ENCODE results near the gene PDZRN3. TPM values are rescaled to one million over a fixed set of nuclear protein-coding genes. Genes with fewer than 3 reads are reported as not detected.

The PDZRN3 gene
- total and polyA plus RNA-seq, 2 of the 13 experiments (the other 11 are each of a cell fraction or from before 2014, with no cell fraction given) = not detected

DNA sequence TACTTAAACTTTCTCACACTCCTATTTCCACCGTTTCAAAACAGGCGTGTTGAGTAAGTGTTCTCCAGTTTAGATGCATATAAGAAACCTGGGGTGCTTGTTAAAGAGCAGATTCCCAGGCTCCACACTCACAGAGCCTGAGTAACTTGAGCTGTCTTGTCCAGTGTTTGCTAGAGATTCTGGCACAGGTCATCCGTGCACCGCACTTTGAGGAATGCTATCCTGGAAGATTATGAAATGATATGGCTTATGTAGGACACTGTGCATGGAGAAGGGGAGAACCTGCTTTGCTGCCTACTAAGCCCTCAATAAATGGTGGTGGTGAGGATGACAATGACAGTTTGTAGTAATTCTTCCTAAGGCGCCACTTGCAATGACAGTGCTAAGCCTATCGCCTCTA lies 273.7 kb downstream of the PDZRN3 start (continued):
- TF ChIP-seq ZNF136 (CRISPR knock-in tag; IDR thresholded peaks at IDR 0.05; ENCODE audit: low read depth) = no peak
- TF ChIP-seq CBX1 (IDR thresholded peaks at IDR 0.05; ENCODE audit: low read depth) = no peak

DNA sequence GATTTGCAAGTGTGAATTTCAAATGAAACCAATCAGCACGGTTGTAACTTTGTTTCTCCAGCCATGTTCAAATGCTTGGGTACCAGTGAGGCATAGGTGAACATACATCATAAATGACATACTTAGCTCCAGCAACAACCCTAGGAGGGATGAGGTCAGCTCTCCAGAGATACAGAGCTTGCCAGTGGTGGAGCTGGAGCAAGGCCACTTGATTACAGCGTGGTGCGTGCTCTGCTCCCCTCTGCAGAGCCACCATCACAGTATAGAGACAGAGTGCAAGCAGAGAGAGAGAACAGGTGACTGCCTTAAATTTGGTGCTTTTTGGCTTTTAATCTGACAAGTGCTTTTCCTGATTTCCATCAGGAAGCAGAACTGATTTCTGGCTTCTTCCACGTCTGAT lies 275.1 kb downstream of the PDZRN3 start:
- Histone ChIP-seq H3K4me3 (replicated peaks in 1 of 3; ENCODE audit: insufficient read depth in 1 of 3, low read depth in 2 of 3, low read length in 3 of 3) (no peak overlapping the region), H3K4me1 (ENCODE audit: insufficient read depth, low read length) (no peaks in the 10 kb centered on the region), H2AFZ (ENCODE audit: low read length) (no peak overlapping the region), H3K9me3 (ENCODE audit: low read length) (no peaks in the 10 kb centered on the region), H3K4me2 (ENCODE audit: low read depth, low read length) (no peak overlapping the region), H4K20me1 (ENCODE audit: insufficient read depth, low read length) (no peaks in the 10 kb centered on the region), H3K27ac (ENCODE audit: extremely low read length, insufficient read depth, low read length) (no peak overlapping the region), H3K9ac (ENCODE audit: insufficient read depth, low read depth, low read length) (no peak overlapping the region), H3K27me3 (ENCODE audit: control insufficient read depth in 1 of 2, insufficient read depth in 2 of 2, low read length in 2 of 2) (no peaks in the 10 kb centered on the region), H3K36me3 (replicated peaks in 1 of 2; ENCODE audit: control insufficient read depth in 1 of 2, insufficient read depth in 2 of 2, low read length in 2 of 2) (no peaks in the 10 kb centered on the region), H3K79me2 (ENCODE audit: insufficient read depth, low read length) (no peaks in the 10 kb centered on the region)
- 22% methylated on average over 2 of the region's 4 CpGs for WGBS (ENCODE audit: low lambda C conversion rate)
- POLR2A ChIA-PET = no interaction called here
- in situ Hi-C loops (cut with HindIII; ENCODE audit: extremely low pct_ligation_motif_present, low pct_unique_long_range_greater_than_20kb) (no loop called here), intact Hi-C loops (cut with micrococcal nuclease; ENCODE audit: unreplicated experiment) (no loop called here)
- no peak for DNase-seq (ENCODE audit: low spot score)
- CTCF ChIA-PET (ENCODE audit: low intra/inter-chr PET ratio, low total read pairs) = no interaction called here
- BruUV-seq (replicated peaks) = no TSS peak
- no peak for FAIRE-seq
- TF ChIP-seq, protein P1, sequence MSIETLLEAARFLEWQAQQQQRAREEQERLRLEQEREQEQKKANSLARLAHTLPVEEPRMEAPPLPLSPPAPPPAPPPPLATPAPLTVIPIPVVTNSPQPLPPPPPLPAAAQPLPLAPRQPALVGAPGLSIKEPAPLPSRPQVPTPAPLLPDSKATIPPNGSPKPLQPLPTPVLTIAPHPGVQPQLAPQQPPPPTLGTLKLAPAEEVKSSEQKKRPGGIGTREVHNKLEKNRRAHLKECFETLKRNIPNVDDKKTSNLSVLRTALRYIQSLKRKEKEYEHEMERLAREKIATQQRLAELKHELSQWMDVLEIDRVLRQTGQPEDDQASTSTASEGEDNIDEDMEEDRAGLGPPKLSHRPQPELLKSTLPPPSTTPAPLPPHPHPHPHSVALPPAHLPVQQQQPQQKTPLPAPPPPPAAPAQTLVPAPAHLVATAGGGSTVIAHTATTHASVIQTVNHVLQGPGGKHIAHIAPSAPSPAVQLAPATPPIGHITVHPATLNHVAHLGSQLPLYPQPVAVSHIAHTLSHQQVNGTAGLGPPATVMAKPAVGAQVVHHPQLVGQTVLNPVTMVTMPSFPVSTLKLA (IDR thresholded peaks at IDR 0.05) = no peak
- TF ChIP-seq SOX6 (IDR thresholded peaks at IDR 0.05) = no peak
- no peak for TF ChIP-seq SOX6 (CRISPR knock-in tag; IDR thresholded peaks at IDR 0.05)
- ATAC-seq = no peak

DNA sequence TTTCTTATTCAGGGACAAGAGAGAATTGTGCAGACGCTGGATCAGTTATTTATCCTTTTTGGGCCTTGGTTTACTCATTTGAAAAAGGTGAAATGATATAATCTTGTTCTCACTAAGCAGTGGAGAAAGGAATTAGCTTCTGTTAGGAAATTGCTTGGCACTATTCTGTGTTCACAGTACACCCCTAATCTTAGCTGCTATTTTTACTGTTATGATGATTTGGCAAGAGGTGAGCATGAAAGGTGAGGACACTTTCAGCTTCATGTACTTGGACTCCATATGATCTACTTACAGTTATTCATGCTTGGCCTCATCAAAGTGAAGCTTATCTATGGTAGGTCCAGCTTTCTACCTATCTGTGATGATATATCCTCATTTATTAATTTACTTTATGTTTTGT lies 282.7 kb downstream of the PDZRN3 start:
- H3K9ac ChIP-seq (ENCODE audit: insufficient read depth, low read depth, low read length) = no peak overlapping the region
- ChIA-PET CTCF (ENCODE audit: low intra/inter-chr PET ratio, low total read pairs) (no interaction called here), POLR2A (no interaction called here)
- no peak overlapping the region for H3K4me2 ChIP-seq (ENCODE audit: low read depth, low read length)
- no peaks in the 10 kb centered on the region for H4K20me1 ChIP-seq (ENCODE audit: insufficient read depth, low read length)
- TF ChIP-seq ZNF616 (CRISPR knock-in tag; IDR thresholded peaks at IDR 0.05; ENCODE audit: low read depth) (no peak), SAP130 (CRISPR knock-in tag; IDR thresholded peaks at IDR 0.05; ENCODE audit: low read depth) (no peak), EP300 (IDR thresholded peaks at IDR 0.05; ENCODE audit: low read depth in 2 of 2, low read length in 2 of 2) (no peak), EP300 (CRISPR knock-in tag; IDR thresholded peaks at IDR 0.05; ENCODE audit: borderline replicate concordance) (no peak), ZNF367 (CRISPR knock-in tag; IDR thresholded peaks at IDR 0.05; ENCODE audit: borderline replicate concordance) (no peak), ZNF564 (CRISPR knock-in tag; IDR thresholded peaks at IDR 0.05) (no peak), ZSCAN31 (CRISPR knock-in tag; IDR thresholded peaks at IDR 0.05; ENCODE audit: low read depth) (no peak), ZNF737 (CRISPR knock-in tag; IDR thresholded peaks at IDR 0.05; ENCODE audit: borderline replicate concordance) (no peak), ZNF562 (CRISPR knock-in tag; IDR thresholded peaks at IDR 0.05; ENCODE audit: borderline replicate concordance) (no peak)
- TF ChIP-seq, protein P2, sequence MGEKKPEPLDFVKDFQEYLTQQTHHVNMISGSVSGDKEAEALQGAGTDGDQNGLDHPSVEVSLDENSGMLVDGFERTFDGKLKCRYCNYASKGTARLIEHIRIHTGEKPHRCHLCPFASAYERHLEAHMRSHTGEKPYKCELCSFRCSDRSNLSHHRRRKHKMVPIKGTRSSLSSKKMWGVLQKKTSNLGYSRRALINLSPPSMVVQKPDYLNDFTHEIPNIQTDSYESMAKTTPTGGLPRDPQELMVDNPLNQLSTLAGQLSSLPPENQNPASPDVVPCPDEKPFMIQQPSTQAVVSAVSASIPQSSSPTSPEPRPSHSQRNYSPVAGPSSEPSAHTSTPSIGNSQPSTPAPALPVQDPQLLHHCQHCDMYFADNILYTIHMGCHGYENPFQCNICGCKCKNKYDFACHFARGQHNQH (CRISPR knock-in tag; IDR thresholded peaks at IDR 0.05) = no peak
- H3K27me3 ChIP-seq (ENCODE audit: control insufficient read depth in 1 of 2, insufficient read depth in 2 of 2, low read length in 2 of 2) = no peaks in the 10 kb centered on the region
- no peak overlapping the region for H3K4me3 ChIP-seq (replicated peaks in 1 of 3; ENCODE audit: insufficient read depth in 1 of 3, low read depth in 2 of 3, low read length in 3 of 3)
- H3K36me3 ChIP-seq (replicated peaks in 1 of 2; ENCODE audit: control insufficient read depth in 1 of 2, insufficient read depth in 2 of 2, low read length in 2 of 2) = no peaks in the 10 kb centered on the region
- H3K9me3 ChIP-seq (ENCODE audit: low read length) = no peaks in the 10 kb centered on the region
- no peak for FAIRE-seq
- DNase-seq (ENCODE audit: low spot score) = no peak
- in situ Hi-C loops (cut with HindIII; ENCODE audit: extremely low pct_ligation_motif_present, low pct_unique_long_range_greater_than_20kb) (no loop called here), intact Hi-C loops (cut with micrococcal nuclease; ENCODE audit: unreplicated experiment) (no loop called here)
- no peaks in the 10 kb centered on the region for H3K79me2 ChIP-seq (ENCODE audit: insufficient read depth, low read length)
- WGBS (ENCODE audit: low lambda C conversion rate) = 24% methylated on average over 1 of the region's 1 CpG
- no peak for ATAC-seq
- no peak overlapping the region for H2AFZ ChIP-seq (ENCODE audit: low read length)
- H3K27ac ChIP-seq (ENCODE audit: extremely low read length, insufficient read depth, low read length) = no peak overlapping the region
- no TSS peak for BruUV-seq (replicated peaks)
- no peaks in the 10 kb centered on the region for H3K4me1 ChIP-seq (ENCODE audit: insufficient read depth, low read length)

All from HepG2 (cell line).